NB4 (cell line): ENCODE data around the gene RIBC2.
"Not testable (repeated sequence)": the region's sequence is repeated elsewhere in the genome, so short reads cannot be mapped to it uniquely, and the experiment has no call there.

ENCODE experiments used
- DNase-seq: peaks from one replicate; pipeline ENCODE4 v3.0.0; 2010; ENCODE audit warnings: low read depth
- H3K4me3 ChIP-seq: one replicate; pipeline ENCODE4 v1.5.1; 2011; ENCODE audit warnings: mild to moderate bottlenecking, low read depth, low read length, moderate library complexity
- CTCF ChIP-seq: IDR thresholded peaks from one replicate; pipeline ENCODE4 v1.5.1; 2012; ENCODE audit warnings: low read depth, low read length
- MAX ChIP-seq: IDR thresholded peaks from 2 replicates; pipeline ENCODE4 v1.6.1; 2011; ENCODE audit warnings: low read depth, low read length
- MYC ChIP-seq: IDR thresholded peaks from 2 replicates; pipeline ENCODE4 v1.6.1; 2011; ENCODE audit warnings: low read depth, low read length
- POLR2A ChIP-seq: IDR thresholded peaks from 2 replicates; pipeline ENCODE4 v1.6.1; 2011; ENCODE audit warnings: mild to moderate bottlenecking; ENCODE audit not compliant: insufficient read length; ENCODE audit errors: extremely low read depth

Gene RIBC2

GRCh38 chr22:45429981-45430775 is 16.7 kb downstream of the RIBC2 start:
- DNase-seq: no peak
- no peak overlapping the region for H3K4me3 ChIP-seq
- TF ChIP-seq MAX: no peak
- no peak for TF ChIP-seq MYC
- TF ChIP-seq CTCF: no peak
- TF ChIP-seq POLR2A: no peak

GRCh38 chr22:45430871-45431270 is 17.4 kb downstream of the RIBC2 start:
- no peak for DNase-seq
- no peak for TF ChIP-seq CTCF
- TF ChIP-seq MYC: no peak
- no peak overlapping the region for H3K4me3 ChIP-seq

- H3K4me3 ChIP-seq: no peak overlapping the region
- no peak for TF ChIP-seq MAX
- no peak for TF ChIP-seq CTCF
- TF ChIP-seq MYC: no peak
- no peak for TF ChIP-seq POLR2A
Measured at GRCh38 chr22:45434981-45435380, 21.5 kb downstream of the RIBC2 start.

GRCh38 chr22:45435544-45436139 is 22.1 kb downstream of the RIBC2 start:
- no peak overlapping the region for H3K4me3 ChIP-seq
- TF ChIP-seq MAX: peak; percentile 25; the same call in 1 of the 2 replicates
- TF ChIP-seq POLR2A: no peak
- peak; percentile 91 for TF ChIP-seq CTCF
- peak; percentile 90 for DNase-seq

More at GRCh38 chr22:45434981-45435380, 21.5 kb downstream of the RIBC2 start:
- DNase-seq: no peak

- H3K4me3 ChIP-seq, DNase-seq: not testable (repeated sequence)
Measured at GRCh38 chr22:45436871-45437517, 23.5 kb downstream of the RIBC2 start.

- no peak for DNase-seq
- no peak overlapping the region for H3K4me3 ChIP-seq
- TF ChIP-seq CTCF: no peak
Measured at GRCh38 chr22:45438336-45438735, 24.8 kb downstream of the RIBC2 start.

- not testable (repeated sequence) for H3K4me3 ChIP-seq, DNase-seq
Measured at GRCh38 chr22:45440688-45441087, 27.2 kb downstream of the RIBC2 start.
